ENCODE results near the gene WWC2.
A peak's percentile ranks its signal among the peaks of the same experiment; 100 is the strongest.

Gene WWC2

GRCh38 chr4:183261953-183262775 lies 163.1 kb downstream of the WWC2 start:
- peak; percentile 28 for DNase-seq (ENCODE audit: low read depth, low spot score)
- Histone ChIP-seq H3K36me3 (ENCODE audit: insufficient read depth, low read length) (peaks cover 24% of the 10 kb centered on the region), H3K9me3 (ENCODE audit: low read depth, low read length) (no peaks in the 10 kb centered on the region), H3K4me3 (no peak overlapping the region), H3K9ac (ENCODE audit: insufficient read length) (no peak overlapping the region), H3K27ac (no peak overlapping the region; the same call in 1 of the 2 replicates)
- TF ChIP-seq EZH2 (IDR thresholded peaks at IDR 0.05) = no peak
- TF ChIP-seq FOXP2 (optimal IDR thresholded peaks at IDR 0.05; ENCODE audit: control extremely low read depth, extremely low read length, insufficient read depth) = no peak
- TF ChIP-seq POLR2AphosphoS5 (IDR thresholded peaks at IDR 0.05; ENCODE audit: borderline replicate concordance, low read depth, low read length) = no peak

DNA sequence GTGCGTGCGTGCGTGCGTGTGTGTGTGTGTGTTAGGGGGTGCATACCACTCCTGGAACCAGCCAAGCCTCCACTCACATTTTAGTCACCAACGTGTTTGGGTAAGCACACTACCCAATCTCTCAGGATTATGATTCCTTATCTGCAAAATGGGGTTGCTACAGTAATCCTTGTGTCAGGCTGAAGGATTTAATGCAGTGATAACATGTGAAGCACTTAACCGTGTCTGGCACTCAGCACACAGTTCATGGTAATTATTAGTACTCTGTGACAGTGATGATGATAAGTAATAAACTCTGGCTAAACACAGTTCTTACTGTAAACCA lies 163.7 kb downstream of the WWC2 start:
- peaks cover 24% of the 10 kb centered on the region for H3K36me3 ChIP-seq (ENCODE audit: insufficient read depth, low read length)
- H3K4me3 ChIP-seq = no peak overlapping the region
- H3K27ac ChIP-seq = no peak overlapping the region
- no peaks in the 10 kb centered on the region for H3K9me3 ChIP-seq (ENCODE audit: low read depth, low read length)
- TF ChIP-seq FOXP2 (optimal IDR thresholded peaks at IDR 0.05; ENCODE audit: control extremely low read depth, extremely low read length, insufficient read depth) (no peak), POLR2AphosphoS5 (IDR thresholded peaks at IDR 0.05; ENCODE audit: borderline replicate concordance, low read depth, low read length) (no peak), EZH2 (IDR thresholded peaks at IDR 0.05) (no peak)
- H3K9ac ChIP-seq (ENCODE audit: insufficient read length) = no peak overlapping the region
- DNase-seq (ENCODE audit: low read depth, low spot score) = no peak

DNA sequence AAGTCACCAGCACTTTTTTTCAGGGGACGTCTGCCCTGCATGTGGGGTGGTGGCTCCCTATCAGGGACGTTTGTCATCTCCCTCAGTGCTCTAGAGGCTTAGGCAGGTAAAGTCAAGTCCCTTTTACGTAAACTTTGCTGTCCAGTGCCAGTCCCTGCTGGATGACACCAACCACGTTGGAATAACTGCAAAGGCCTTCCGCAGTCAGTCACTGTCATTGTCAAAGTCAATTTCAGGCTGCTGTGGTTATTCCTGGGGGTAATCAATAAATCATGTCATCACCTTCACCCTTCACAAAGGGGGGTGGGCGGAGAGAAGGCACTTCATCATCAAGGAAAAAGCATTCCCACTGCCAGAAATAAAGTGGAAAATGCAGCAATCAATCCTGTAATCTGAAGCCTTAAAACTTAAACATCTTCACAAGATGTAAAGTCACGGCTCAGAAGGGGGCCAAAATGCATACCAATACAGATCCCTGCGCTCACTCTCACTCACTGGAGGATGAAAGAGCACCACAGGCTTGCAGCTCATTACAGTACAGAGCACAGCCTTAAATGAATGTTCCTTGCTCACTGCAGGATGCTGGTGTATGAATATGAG lies 164.8 kb downstream of the WWC2 start:
- no peak for TF ChIP-seq EZH2 (IDR thresholded peaks at IDR 0.05)
- no peak for TF ChIP-seq POLR2AphosphoS5 (IDR thresholded peaks at IDR 0.05; ENCODE audit: borderline replicate concordance, low read depth, low read length)
- TF ChIP-seq FOXP2 (optimal IDR thresholded peaks at IDR 0.05; ENCODE audit: control extremely low read depth, extremely low read length, insufficient read depth) = no peak
- no peak overlapping the region for H3K27ac ChIP-seq
- no peaks in the 10 kb centered on the region for H3K9me3 ChIP-seq (ENCODE audit: low read depth, low read length)
- H3K4me3 ChIP-seq = no peak overlapping the region
- H3K9ac ChIP-seq (ENCODE audit: insufficient read length) = no peak overlapping the region
- no peak for DNase-seq (ENCODE audit: low read depth, low spot score)
- H3K36me3 ChIP-seq (ENCODE audit: insufficient read depth, low read length) = peaks cover 29% of the 10 kb centered on the region

GRCh38 chr4:183264614-183265013 lies 165.6 kb downstream of the WWC2 start:
- H3K36me3 ChIP-seq (ENCODE audit: insufficient read depth, low read length) = peaks cover 36% of the 10 kb centered on the region
- H3K9ac ChIP-seq (ENCODE audit: insufficient read length) = no peak overlapping the region
- no peak for DNase-seq (ENCODE audit: low read depth, low spot score)
- H3K27ac ChIP-seq = no peak overlapping the region
- H3K4me3 ChIP-seq = no peak overlapping the region
- no peaks in the 10 kb centered on the region for H3K9me3 ChIP-seq (ENCODE audit: low read depth, low read length)
- TF ChIP-seq POLR2AphosphoS5 (IDR thresholded peaks at IDR 0.05; ENCODE audit: borderline replicate concordance, low read depth, low read length) = no peak
- TF ChIP-seq FOXP2 (optimal IDR thresholded peaks at IDR 0.05; ENCODE audit: control extremely low read depth, extremely low read length, insufficient read depth) = no peak

DNA sequence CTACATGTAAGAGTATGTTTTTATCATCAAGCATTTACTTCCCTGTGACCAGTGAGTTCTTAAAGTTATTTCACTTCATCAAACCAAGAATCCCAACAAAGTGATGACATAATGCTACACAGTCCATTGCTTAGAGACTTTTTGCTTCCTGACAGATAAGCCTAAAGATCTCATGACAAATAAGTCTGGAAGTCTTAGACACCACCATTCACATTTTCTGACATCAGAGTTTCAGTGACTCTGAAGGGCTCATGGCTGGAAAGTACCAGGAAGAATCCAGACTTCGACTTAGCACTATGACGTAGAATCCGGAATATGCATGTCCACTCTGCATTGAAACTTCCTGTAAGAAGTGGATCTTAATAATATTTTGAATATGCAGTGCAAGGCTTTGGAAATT lies 167.3 kb downstream of the WWC2 start:
- peaks cover 33% of the 10 kb centered on the region for H3K36me3 ChIP-seq (ENCODE audit: insufficient read depth, low read length)
- TF ChIP-seq FOXP2 (optimal IDR thresholded peaks at IDR 0.05; ENCODE audit: control extremely low read depth, extremely low read length, insufficient read depth) = no peak
- TF ChIP-seq POLR2AphosphoS5 (IDR thresholded peaks at IDR 0.05; ENCODE audit: borderline replicate concordance, low read depth, low read length) = no peak
- no peak for TF ChIP-seq EZH2 (IDR thresholded peaks at IDR 0.05)

GRCh38 chr4:183268556-183268955 lies 169.5 kb downstream of the WWC2 start:
- H3K36me3 ChIP-seq (ENCODE audit: insufficient read depth, low read length) = peaks cover 44% of the 10 kb centered on the region
- no peaks in the 10 kb centered on the region for H3K9me3 ChIP-seq (ENCODE audit: low read depth, low read length)
- no peak for TF ChIP-seq EZH2 (IDR thresholded peaks at IDR 0.05)
- no peak for TF ChIP-seq POLR2AphosphoS5 (IDR thresholded peaks at IDR 0.05; ENCODE audit: borderline replicate concordance, low read depth, low read length)
- TF ChIP-seq FOXP2 (optimal IDR thresholded peaks at IDR 0.05; ENCODE audit: control extremely low read depth, extremely low read length, insufficient read depth) = no peak
- no peak overlapping the region for H3K27ac ChIP-seq
- no peak overlapping the region for H3K4me3 ChIP-seq
- DNase-seq (ENCODE audit: low read depth, low spot score) = no peak
- H3K9ac ChIP-seq (ENCODE audit: insufficient read length) = no peak overlapping the region

More for the DNA sequence above, 167.3 kb downstream of the WWC2 start:
- DNase-seq (ENCODE audit: low read depth, low spot score) = no peak
- H3K27ac ChIP-seq = no peak overlapping the region
- no peak overlapping the region for H3K9ac ChIP-seq (ENCODE audit: insufficient read length)
- H3K9me3 ChIP-seq (ENCODE audit: low read depth, low read length) = no peaks in the 10 kb centered on the region
- H3K4me3 ChIP-seq = no peak overlapping the region

- Histone ChIP-seq H3K36me3 (ENCODE audit: insufficient read depth, low read length) (peaks cover 57% of the 10 kb centered on the region), H3K27ac (no peak overlapping the region)
- TF ChIP-seq FOXP2 (optimal IDR thresholded peaks at IDR 0.05; ENCODE audit: control extremely low read depth, extremely low read length, insufficient read depth) (no peak), POLR2AphosphoS5 (IDR thresholded peaks at IDR 0.05; ENCODE audit: borderline replicate concordance, low read depth, low read length) (no peak), EZH2 (IDR thresholded peaks at IDR 0.05) (no peak)
Measured at GRCh38 chr4:183272384-183272783, 173.3 kb downstream of the WWC2 start.

DNA sequence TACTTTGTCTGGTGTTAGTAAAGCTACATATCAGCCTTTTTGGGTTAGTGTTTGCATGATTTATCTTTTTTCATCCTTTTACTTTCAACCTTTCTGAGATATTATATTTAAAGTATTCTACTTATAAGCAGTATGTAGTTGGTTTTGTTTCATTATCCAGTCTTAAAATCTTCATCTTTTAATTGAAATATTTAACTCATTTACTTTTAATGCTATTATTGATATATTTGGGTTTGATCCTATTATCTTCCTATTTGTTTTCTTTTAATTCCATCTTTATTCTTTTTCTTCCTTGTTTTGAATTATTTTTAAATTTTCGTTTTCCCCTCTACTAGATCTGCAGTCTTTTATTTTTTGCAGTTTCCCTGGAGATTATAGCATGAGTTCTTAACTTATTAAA lies 177.0 kb downstream of the WWC2 start:
- Histone ChIP-seq H3K9ac (ENCODE audit: insufficient read length) (no peak overlapping the region), H3K9me3 (ENCODE audit: low read depth, low read length) (peaks cover 13% of the 10 kb centered on the region), H3K36me3 (ENCODE audit: insufficient read depth, low read length) (peaks cover 50% of the 10 kb centered on the region), H3K27ac (no peak overlapping the region), H3K4me3 (no peak overlapping the region)
- TF ChIP-seq EZH2 (IDR thresholded peaks at IDR 0.05) (no peak), POLR2AphosphoS5 (IDR thresholded peaks at IDR 0.05; ENCODE audit: borderline replicate concordance, low read depth, low read length) (no peak), FOXP2 (optimal IDR thresholded peaks at IDR 0.05; ENCODE audit: control extremely low read depth, extremely low read length, insufficient read depth) (no peak)
- DNase-seq (ENCODE audit: low read depth, low spot score) = no peak

More at GRCh38 chr4:183272384-183272783, 173.3 kb downstream of the WWC2 start:
- no peak for DNase-seq (ENCODE audit: low read depth, low spot score)
- H3K9me3 ChIP-seq (ENCODE audit: low read depth, low read length) = peaks cover 13% of the 10 kb centered on the region
- H3K9ac ChIP-seq (ENCODE audit: insufficient read length) = no peak overlapping the region
- H3K4me3 ChIP-seq = no peak overlapping the region
